CD4-positive, alpha-beta T cell treated with Interleukin-15 for 4 hours (primary cell): ENCODE measurements around the gene OLFM2.
A peak's percentile ranks its signal among the peaks of the same experiment; 100 is the strongest.

Experiments used
- DNase-seq: peaks from one replicate; pipeline ENCODE4 v3.0.0-alpha.2; 2020; ENCODE audit warnings: low spot score

The OLFM2 gene

GRCh38 chr19:9906475-9907087 is 29.7 kb downstream of the OLFM2 start:
- no peak for DNase-seq

DNA sequence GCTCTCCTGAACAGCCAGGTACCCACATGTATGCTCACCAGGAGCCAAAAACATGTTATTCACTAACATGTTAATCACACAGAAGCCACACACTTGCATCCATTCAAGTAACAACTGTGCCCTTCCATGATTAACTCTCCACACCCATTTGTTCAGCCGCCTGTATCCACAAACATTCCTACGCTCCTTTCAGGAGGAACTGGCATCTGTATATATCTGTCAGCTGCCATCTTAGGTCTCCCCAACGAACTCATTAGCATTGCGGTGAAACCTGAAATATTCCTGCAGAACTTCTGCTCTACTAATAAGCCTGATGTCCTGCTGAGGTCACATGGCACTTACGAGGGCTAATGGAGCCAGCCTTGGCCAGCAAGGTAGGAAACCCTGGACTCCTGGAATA is 33.0 kb downstream of the OLFM2 start:
- no peak for DNase-seq

DNA sequence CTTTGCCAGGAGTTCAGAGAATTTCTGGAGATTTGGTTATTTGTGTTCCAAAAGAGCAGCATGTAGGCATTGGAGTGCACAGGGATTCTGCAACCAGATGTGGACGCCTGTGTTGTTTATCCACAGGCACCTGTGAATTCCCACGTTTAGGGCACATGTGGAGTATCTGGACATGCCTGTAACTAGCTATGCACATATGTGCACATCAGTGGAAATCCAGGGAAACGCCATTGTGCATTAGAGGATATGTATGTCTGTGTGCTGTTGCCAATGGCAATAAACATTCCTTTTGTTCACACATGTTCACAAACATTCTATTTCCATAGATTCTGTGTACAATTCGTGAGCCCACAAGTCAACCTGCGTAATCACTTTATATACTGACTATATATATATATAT is 34.7 kb downstream of the OLFM2 start:
- no peak for DNase-seq

GRCh38 chr19:9901020-9901419 is 35.3 kb downstream of the OLFM2 start:
- DNase-seq: no peak

DNA sequence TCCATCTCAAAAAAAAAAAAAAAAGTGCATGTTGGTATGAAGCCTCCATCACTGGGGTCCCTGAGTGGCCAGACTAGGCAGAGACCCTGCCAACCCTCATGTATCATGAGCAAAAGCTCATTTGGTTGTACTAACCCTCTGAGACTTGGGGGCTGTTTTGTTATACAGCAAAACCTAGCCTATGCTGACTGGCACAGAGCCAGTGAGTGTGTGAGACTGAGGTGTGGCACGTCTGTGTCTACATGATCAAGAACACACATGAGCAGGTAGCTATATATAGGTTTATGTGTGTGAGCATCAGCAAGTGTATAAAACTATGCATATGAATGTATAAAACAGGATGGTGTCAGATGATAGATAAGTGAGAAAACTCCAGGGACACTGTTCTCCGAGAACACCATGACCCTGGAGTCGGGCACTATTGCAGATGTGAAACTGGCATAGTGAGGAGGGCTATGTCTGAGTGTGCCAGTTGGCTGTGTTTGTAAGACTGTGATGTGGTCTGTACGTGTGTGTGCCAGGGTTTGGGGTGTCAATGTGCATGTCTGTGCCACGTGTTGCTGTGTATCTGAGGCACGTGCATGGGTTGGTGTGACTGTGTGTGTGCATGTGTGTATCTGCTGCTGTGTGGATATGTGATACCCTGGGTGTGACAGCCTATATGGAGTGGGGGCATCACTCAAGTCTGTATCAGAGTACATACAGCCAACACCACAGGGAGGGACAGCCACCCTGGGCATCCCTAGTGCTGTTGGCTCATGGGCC is 44.5 kb downstream of the OLFM2 start:
- DNase-seq: no peak

DNA sequence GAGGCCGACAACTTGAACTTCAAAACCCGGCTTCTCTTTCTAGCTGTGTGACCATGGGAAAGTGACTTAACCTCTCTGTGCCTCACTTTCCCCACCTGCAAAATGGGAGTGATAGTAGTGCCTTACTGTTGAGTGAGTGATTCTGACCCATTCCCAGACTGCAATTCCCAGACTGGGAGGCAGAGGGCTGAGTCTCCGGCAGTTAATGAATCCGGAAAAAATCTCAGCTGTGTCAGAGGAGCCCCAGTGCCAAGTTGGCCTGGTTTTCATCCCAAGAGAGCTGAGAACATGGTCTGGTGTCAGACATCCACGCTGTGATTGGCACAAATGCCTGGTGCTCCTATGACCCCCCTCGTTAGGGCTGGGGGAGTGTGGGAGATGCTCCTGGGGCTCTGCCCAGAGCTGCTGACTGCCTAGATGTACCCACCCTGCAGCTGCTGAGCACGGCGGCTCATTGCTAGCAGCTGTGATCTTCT is 51.2 kb downstream of the OLFM2 start:
- no peak for DNase-seq

- DNase-seq: no peak
These were observed 52.6 kb downstream of the OLFM2 start for GRCh38 chr19:9883764-9884163.

GRCh38 chr19:9883231-9883758 is 53.0 kb downstream of the OLFM2 start:
- no peak for DNase-seq

GRCh38 chr19:9881720-9882119 is 54.6 kb downstream of the OLFM2 start:
- no peak for DNase-seq

GRCh38 chr19:9878511-9879196 is 57.7 kb downstream of the OLFM2 start:
- no peak for DNase-seq

DNA sequence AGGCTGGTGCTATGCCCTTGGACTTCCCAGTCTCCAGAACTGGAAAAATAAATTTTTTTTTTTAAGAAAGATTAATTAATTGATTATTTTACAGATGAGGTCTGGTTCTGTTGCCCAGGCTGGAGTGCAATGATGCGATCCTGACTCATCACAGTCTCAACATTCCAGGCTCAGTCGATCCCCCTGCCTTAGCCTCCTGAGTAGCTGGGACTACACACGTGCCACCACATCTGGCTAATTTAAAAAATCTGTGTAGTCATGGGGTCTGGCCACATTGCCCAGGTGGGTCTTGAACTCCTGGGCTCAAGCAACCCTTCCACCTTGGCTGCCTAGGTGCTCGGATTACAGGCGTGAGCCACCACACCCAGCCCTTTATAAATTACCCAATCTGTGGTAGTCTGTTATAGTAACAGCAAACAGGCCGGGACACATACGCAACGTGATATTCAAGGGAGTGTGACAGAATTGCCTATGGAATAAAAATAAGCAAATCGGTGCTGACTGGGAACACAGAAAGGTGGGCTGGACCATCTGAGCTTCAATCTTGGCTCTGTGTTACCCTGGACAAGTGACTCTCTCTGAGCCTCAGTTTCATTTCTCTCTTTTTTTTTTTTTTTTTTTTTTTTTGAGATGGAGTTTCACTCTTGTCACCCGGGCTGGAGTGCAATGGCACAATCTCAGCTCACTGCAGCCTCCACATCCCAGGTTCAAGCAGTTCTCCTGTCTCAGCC is 58.4 kb downstream of the OLFM2 start:
- DNase-seq: no peak

- DNase-seq: no peak
These were observed 60.5 kb downstream of the OLFM2 start for GRCh38 chr19:9875796-9876195.

DNA sequence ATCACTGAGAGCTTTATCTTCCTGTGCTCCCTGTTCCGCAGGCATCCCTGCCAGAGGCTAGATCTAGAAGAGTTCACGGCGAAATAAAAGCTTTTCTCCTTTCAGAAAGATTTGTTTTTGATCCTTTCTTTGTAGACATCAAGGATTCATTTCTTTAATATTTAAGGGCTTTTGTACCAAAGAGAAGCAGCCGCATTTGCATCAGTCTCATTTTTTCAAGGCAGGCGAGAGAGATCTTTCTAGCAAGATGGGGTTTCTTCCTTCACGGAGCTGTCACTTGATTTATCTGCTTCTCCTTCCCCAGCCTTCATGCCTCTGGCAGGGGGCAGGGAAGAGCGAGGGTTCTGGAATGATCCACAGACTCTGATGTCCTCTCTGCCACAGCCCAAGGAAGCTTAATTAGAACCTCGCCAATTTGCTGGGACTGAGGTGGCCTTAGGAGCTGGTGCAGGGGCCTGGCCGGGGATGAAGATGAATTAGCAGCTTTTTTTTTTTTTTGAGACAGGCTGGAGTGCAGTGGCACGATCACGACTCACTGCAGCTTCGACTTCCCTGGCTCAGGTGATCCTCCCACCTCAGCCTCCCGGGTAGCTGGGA is 61.2 kb downstream of the OLFM2 start:
- DNase-seq: no peak

DNA sequence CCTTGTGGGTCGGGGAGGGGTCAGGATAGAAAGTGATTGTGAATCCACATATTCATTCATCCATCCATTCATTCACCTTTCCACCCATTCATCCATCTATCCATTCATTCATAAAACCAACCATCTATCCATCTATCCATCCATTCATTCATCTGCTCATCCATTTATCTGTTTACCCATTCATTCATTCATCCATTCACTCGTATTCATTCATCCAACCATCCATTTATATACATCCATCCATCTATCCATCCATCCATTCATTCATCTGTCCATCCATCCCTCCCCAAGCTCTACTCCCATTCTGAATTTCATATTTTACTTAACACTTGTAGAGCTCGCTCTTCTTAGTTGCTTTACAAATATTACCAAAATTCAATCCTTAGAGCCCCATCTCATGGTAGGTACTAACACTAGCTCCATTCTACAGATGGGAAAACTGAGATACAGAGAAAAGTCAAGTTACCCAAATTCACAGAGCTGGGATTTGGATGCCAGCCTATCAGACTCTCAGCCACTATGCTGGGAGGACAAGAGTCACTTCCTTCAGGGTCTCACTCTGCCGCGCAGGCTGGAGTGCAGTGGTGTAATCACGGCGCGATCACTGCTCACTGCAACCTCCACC is 63.6 kb downstream of the OLFM2 start:
- no peak for DNase-seq

DNA sequence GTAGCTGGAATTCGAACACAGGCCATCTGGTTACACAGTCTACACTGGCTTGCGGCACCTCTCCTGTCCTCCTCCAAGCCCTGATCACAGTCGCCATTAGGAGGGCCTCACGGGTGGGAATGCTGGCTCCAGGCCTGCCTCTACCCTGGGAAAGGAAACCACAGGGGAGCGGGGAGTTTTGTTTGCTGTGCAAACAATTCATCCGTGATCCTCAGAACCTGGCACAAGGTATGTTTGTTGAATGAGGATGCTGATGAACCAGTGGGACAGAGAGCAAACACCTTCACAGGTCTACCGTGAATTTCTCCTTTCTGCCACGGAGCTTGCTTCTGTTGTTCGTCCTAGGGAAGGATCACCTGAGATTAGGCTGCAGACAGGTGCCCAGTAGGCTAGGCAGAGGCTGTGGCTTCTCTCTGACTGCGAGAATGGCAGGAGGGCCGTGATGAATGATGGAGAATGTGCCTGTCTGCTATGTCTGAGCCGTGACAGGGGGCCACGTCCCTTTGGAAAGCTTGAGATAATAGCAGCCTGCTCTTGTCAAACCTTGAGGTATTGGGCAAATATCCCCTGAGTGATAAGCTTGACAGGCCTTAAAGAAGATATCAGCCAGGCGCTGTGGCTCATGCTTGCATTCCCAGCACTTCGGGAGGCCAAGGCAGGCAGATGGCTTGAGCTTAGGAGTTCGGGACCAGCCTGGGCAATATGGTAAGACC is 64.5 kb downstream of the OLFM2 start:
- DNase-seq: no peak

GRCh38 chr19:9868983-9869617 is 67.2 kb downstream of the OLFM2 start:
- no peak for DNase-seq

DNA sequence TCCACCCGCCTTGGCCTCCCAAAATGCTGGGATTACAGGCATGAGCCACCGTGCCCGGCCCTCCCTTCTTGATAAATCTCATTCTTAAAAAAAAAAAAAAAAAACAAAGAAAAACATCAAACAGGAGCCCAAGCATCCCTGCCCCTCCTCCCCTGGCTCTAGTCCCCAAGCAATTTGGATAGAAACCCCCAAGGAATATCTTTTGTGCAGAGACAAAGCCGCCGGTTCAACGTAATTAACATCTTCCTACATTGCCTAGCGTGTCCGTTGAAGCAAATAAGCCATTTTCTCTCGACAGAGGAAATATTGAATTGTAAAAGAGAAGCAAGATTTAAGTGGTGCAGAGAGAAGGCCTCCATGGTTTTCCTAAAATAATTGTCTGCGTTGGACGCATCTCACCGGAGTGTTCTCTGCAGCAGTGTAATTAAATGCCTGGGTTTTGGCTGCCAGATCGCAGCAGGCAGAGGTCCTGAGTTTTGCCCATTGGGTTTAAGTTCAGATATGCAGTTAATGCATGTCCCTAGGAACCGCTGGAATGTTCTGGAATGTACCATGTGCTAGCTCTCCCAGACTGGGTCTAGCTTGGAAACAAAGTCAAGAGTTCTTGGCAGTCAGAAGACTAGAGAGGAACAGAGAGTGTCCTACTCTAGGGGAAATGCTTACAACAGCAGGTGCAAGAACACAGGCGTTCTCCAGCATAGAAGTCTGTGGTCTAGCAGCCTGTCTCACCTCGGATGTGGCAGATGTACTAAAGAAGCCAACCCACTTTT is 70.4 kb downstream of the OLFM2 start:
- DNase-seq: peak; percentile 45

DNA sequence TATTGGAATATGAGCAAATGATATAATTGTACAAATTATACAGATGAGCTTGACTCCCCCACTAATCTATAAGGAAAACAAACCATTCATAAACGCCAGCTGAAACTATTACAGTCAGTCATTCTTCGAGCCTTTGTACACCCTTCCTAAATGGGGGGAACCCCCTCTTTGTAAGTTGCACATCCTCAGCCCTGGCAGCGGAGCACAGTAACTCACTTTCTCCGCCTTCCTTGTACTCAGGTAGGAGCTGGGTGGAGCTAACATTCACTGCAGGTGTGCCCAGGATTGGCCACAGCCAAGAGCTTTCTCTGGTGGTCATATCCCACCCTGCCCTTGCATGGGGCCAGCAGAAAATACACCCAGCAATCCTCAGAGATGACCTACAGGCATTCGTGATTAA is 72.6 kb downstream of the OLFM2 start:
- DNase-seq: peak; percentile 24

DNA sequence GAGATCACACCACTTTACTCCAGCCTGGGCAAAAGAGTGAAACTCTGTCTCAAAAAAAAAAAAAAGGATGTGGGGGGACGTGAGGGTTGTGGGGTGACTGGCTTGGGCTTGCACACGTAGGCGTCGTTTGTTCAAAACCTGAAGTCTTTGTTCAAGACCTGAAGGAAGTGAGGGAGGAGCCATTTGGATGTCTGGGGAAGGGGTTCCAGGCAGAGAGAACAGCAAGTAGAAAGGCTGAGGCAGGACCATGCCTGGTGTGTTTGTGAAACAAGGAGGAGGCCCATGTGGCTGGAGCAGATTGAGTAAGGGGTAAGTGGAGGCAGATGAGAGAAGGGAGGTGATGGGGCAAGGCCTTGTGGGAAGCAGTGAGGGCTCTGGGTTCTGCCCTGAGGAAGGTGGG is 73.4 kb downstream of the OLFM2 start:
- DNase-seq: no peak
